GM18520 (cell line): ENCODE data around the gene SLC1A1.
"Not testable (repeated sequence)": the region's sequence is repeated elsewhere in the genome, so short reads cannot be mapped to it uniquely, and the experiment has no call there.

Experiments used
- ATAC-seq: cut with Tn5 transposase; IDR thresholded peaks from one replicate; pipeline ENCODE4 v1.9.1; 2021; ENCODE audit not compliant: unreplicated experiment

Gene SLC1A1

GRCh38 chr9:4540425-4540824 is 50.2 kb downstream of the SLC1A1 start:
- no peak for ATAC-seq

- no peak for ATAC-seq
Measured at GRCh38 chr9:4541281-4541680, 51.0 kb downstream of the SLC1A1 start.

- no peak for ATAC-seq
Measured at GRCh38 chr9:4541856-4542255, 51.6 kb downstream of the SLC1A1 start.

- ATAC-seq = not testable (repeated sequence)
Measured at GRCh38 chr9:4544714-4545113, 54.4 kb downstream of the SLC1A1 start.

- ATAC-seq = no peak
Measured at GRCh38 chr9:4547016-4547415, 56.7 kb downstream of the SLC1A1 start.

GRCh38 chr9:4548811-4549725 is 58.8 kb downstream of the SLC1A1 start:
- ATAC-seq = no peak

- ATAC-seq = no peak
Measured at GRCh38 chr9:4549751-4550295, 59.6 kb downstream of the SLC1A1 start.

GRCh38 chr9:4550777-4551484 is 60.7 kb downstream of the SLC1A1 start:
- ATAC-seq = no peak

GRCh38 chr9:4553951-4554381 is 63.7 kb downstream of the SLC1A1 start:
- no peak for ATAC-seq

GRCh38 chr9:4555236-4555635 is 65.0 kb downstream of the SLC1A1 start:
- no peak for ATAC-seq

GRCh38 chr9:4558371-4558998 is 68.2 kb downstream of the SLC1A1 start:
- ATAC-seq = no peak

GRCh38 chr9:4559261-4560182 is 69.3 kb downstream of the SLC1A1 start:
- ATAC-seq = no peak

GRCh38 chr9:4563105-4563504 is 72.8 kb downstream of the SLC1A1 start:
- no peak for ATAC-seq

- ATAC-seq = no peak
Measured at GRCh38 chr9:4566806-4567205, 76.5 kb downstream of the SLC1A1 start.

GRCh38 chr9:4567601-4568000 is 77.3 kb downstream of the SLC1A1 start:
- ATAC-seq = no peak

- no peak for ATAC-seq
Measured at GRCh38 chr9:4569101-4569500, 78.8 kb downstream of the SLC1A1 start.

- ATAC-seq = no peak
Measured at GRCh38 chr9:4572184-4572826, 82.0 kb downstream of the SLC1A1 start.

GRCh38 chr9:4573176-4573575 is 82.9 kb downstream of the SLC1A1 start:
- ATAC-seq = no peak

GRCh38 chr9:4573634-4574389 is 83.5 kb downstream of the SLC1A1 start:
- no peak for ATAC-seq
